ENCODE measurements around the gene PRM3. TPM values are rescaled to one million over a fixed set of nuclear protein-coding genes. Genes with fewer than 3 reads are reported as not detected.

The PRM3 gene
- total RNA-seq, 2 experiments from 2014 or later: not detected

DNA sequence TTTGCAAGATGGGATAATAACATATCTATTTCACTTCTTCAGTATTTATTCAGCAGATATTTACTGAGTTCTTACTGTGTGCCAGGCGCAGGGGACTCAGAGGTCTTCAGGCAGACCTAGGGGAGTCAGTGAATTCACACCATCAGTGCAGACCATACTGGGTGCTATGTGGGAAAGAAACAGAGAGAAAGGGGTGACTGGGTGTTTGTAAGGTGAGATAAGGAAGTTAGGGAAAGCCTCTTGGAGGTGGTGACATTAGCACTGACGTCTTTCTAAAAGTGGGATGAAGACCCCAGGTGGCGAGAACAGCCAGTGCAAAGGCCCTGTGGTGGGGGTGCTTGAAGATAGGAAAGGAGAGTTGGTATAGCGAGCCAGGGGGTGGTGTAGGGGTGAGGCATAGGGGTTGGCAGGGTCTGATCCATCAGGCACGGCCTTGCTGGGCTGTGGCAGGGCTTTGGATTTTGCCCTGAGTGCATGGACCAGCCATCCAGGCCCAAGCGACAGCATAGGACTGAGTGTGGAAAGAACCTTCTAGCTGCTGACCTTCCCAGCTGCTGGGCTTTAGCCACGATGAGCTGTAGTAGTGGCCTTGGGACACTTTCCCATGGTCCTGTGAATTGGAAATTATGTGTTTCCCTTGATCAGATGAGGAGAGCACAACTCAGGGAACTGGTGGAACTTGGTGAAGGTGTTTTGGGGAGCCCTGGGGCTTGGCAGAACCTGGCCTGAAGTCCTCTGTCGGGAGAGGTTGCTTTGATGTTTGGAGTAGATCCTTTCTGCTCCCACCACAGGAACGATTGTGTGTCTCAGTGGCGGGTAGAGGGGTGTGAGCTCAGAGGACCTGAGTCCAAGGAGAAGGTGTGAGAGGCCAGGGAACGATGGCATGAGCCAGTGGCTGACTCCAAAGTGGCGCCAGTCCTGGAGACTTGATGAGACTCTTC lies 13.5 kb downstream of the PRM3 start:
- intact Hi-C loops (cut with micrococcal nuclease): loop anchor here (5.0 kb wide), 1 partner anchor 37 kb away; no protein-coding TSS in a partner anchor
- no peak overlapping the region for H3K4me3 Mint-ChIP-seq
- no peak for DNase-seq
- peaks cover 14% of the 10 kb centered on the region for H3K36me3 Mint-ChIP-seq
- ChIA-PET POLR2A (interaction anchor here (0.9 kb wide), 1 partner anchor 87 kb away, joined by 3 read pairs; no protein-coding TSS in a partner anchor), CTCF (interaction anchor here (0.9 to 6.8 kb wide), 9 partner anchors 51 to 294 kb away, joined by 3 to 118 read pairs (median 5); no protein-coding TSS in a partner anchor)
- no peaks in the 10 kb centered on the region for H3K9me3 Mint-ChIP-seq
- peaks cover 52% of the 10 kb centered on the region for H3K4me1 Mint-ChIP-seq (ENCODE audit: low read depth)
- H3K27ac Mint-ChIP-seq: no peak overlapping the region
- no peaks in the 10 kb centered on the region for H3K27me3 Mint-ChIP-seq

- ChIA-PET CTCF (interaction anchor here (1.1 to 6.8 kb wide), 8 partner anchors 33 to 301 kb away, joined by 3 to 118 read pairs (median 18); no protein-coding TSS in a partner anchor), POLR2A (interaction anchor here (0.8 to 4.9 kb wide), 8 partner anchors 34 to 293 kb away, joined by 3 to 47 read pairs (median 4); no protein-coding TSS in a partner anchor)
- Mint-ChIP-seq H3K4me1 (ENCODE audit: low read depth) (peaks cover 42% of the 10 kb centered on the region), H3K36me3 (peaks cover 23% of the 10 kb centered on the region), H3K9me3 (no peaks in the 10 kb centered on the region), H3K4me3 (no peak overlapping the region), H3K27me3 (no peaks in the 10 kb centered on the region), H3K27ac (peak overlapping the region; percentile 69)
- intact Hi-C loops (cut with micrococcal nuclease): no loop called here
- DNase-seq: peak; percentile 67
These were observed 14.6 kb downstream of the PRM3 start for GRCh38 chr16:11258553-11259492.

GRCh38 chr16:11257131-11257938 lies 16.1 kb downstream of the PRM3 start:
- ChIA-PET POLR2A (interaction anchor here (1.2 to 7.4 kb wide), 12 partner anchors 11 to 312 kb away, joined by 5 to 129 read pairs (median 19); no protein-coding TSS in a partner anchor), CTCF (interaction anchor here (0.6 to 6.8 kb wide), 21 partner anchors 9 to 303 kb away, joined by 3 to 118 read pairs (median 7); no protein-coding TSS in a partner anchor)
- H3K4me1 Mint-ChIP-seq (ENCODE audit: low read depth): peaks cover 37% of the 10 kb centered on the region
- peak; percentile 83 for DNase-seq
- peak overlapping the region; percentile 99 for H3K27ac Mint-ChIP-seq
- H3K9me3 Mint-ChIP-seq: no peaks in the 10 kb centered on the region
- peak overlapping the region; percentile 91 for H3K4me3 Mint-ChIP-seq
- H3K27me3 Mint-ChIP-seq: peaks cover 4% of the 10 kb centered on the region
- peaks cover 38% of the 10 kb centered on the region for H3K36me3 Mint-ChIP-seq
- intact Hi-C loops (cut with micrococcal nuclease): loop anchor here (1.0 kb wide), 2 partner anchors 98 to 286 kb away; no protein-coding TSS in a partner anchor

- intact Hi-C loops (cut with micrococcal nuclease): loop anchor here (1.0 kb wide), 2 partner anchors 99 to 285 kb away; no protein-coding TSS in a partner anchor
- Mint-ChIP-seq H3K27me3 (peaks cover 6% of the 10 kb centered on the region), H3K4me1 (ENCODE audit: low read depth) (peaks cover 43% of the 10 kb centered on the region), H3K36me3 (peaks cover 44% of the 10 kb centered on the region), H3K4me3 (peak overlapping the region; percentile 91), H3K9me3 (no peaks in the 10 kb centered on the region), H3K27ac (peak overlapping the region; percentile 99)
- CTCF ChIA-PET: interaction anchor here (0.6 to 6.8 kb wide), 28 partner anchors 8 to 819 kb away, joined by 3 to 118 read pairs (median 6); no protein-coding TSS in a partner anchor
- peak; percentile 68 for DNase-seq
- POLR2A ChIA-PET: interaction anchor here (0.9 to 7.4 kb wide), 31 partner anchors 9 to 541 kb away, joined by 3 to 129 read pairs (median 8); partner anchors contain the start of gene TXNDC11
These were observed 16.7 kb downstream of the PRM3 start for GRCh38 chr16:11256661-11257130.

GRCh38 chr16:11255737-11256660 lies 17.4 kb downstream of the PRM3 start, which contains the start of gene SOCS1:
Gene SOCS1, minus strand, starts transcription at chr16:11256204. Its CDS starts 726 bp downstream, at chr16:11255478.
- ChIA-PET CTCF (interaction anchor here (0.6 to 6.8 kb wide), 38 partner anchors 8 to 820 kb away, joined by 3 to 118 read pairs (median 4); no protein-coding TSS in a partner anchor), POLR2A (interaction anchor here (0.7 to 7.4 kb wide), 38 partner anchors 8 to 542 kb away, joined by 3 to 129 read pairs (median 7); partner anchors contain the start of gene TXNDC11)
- H3K4me1 Mint-ChIP-seq (ENCODE audit: low read depth): peaks cover 48% of the 10 kb centered on the region
- H3K27me3 Mint-ChIP-seq: peaks cover 6% of the 10 kb centered on the region
- H3K27ac Mint-ChIP-seq: peak within 1 kb of the TSS; percentile 99
- H3K36me3 Mint-ChIP-seq: peaks cover 48% of the 10 kb centered on the region
- intact Hi-C loops (cut with micrococcal nuclease): no loop called here
- H3K4me3 Mint-ChIP-seq: peak within 1 kb of the TSS; percentile 98
- DNase-seq: peak; percentile 92
- no peaks in the 10 kb centered on the region for H3K9me3 Mint-ChIP-seq

DNA sequence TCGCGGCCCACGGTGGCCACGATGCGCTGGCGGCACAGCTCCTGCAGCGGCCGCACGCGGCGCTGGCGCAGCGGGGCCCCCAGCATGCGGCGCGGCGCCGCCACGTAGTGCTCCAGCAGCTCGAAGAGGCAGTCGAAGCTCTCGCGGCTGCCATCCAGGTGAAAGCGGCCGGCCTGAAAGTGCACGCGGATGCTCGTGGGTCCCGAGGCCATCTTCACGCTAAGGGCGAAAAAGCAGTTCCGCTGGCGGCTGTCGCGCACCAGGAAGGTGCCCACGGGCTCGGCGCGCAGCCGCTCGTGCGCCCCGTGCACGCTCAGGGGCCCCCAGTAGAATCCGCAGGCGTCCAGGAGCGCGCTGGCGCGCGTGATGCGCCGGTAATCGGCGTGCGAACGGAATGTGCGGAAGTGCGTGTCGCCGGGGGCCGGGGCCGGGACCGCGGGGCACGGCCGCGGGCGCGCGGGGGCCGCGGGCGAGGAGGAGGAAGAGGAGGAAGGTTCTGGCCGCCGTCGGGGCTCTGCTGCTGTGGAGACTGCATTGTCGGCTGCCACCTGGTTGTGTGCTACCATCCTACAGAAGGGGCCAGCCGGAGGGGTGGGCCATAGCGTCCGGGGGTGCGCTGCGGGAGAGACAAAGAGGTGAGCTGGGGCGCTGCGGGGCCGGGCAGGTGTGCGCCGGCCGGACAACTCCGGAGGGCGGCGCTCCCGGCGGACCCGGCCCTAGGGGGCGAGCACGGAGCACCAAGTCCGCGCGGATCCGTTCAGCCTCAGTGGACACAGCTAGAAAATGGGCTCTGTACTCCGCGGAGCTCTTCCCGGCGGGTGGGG lies 18.3 kb downstream of the PRM3 start:
- peaks cover 54% of the 10 kb centered on the region for H3K36me3 Mint-ChIP-seq
- ChIA-PET CTCF (interaction anchor here (0.7 to 6.8 kb wide), 29 partner anchors 8 to 301 kb away, joined by 3 to 118 read pairs (median 6); no protein-coding TSS in a partner anchor), POLR2A (interaction anchor here (0.7 to 7.4 kb wide), 38 partner anchors 8 to 488 kb away, joined by 3 to 129 read pairs (median 7); partner anchors contain the start of genes LITAF and TXNDC11)
- intact Hi-C loops (cut with micrococcal nuclease): loop anchor here (5.0 kb wide), 1 partner anchor 78 kb away; no protein-coding TSS in a partner anchor
- H3K27me3 Mint-ChIP-seq: peaks cover 6% of the 10 kb centered on the region
- H3K4me3 Mint-ChIP-seq: peak overlapping the region; percentile 98
- DNase-seq: peak; percentile 65
- H3K9me3 Mint-ChIP-seq: no peaks in the 10 kb centered on the region
- H3K27ac Mint-ChIP-seq: peak overlapping the region; percentile 97
- H3K4me1 Mint-ChIP-seq (ENCODE audit: low read depth): peaks cover 53% of the 10 kb centered on the region

DNA sequence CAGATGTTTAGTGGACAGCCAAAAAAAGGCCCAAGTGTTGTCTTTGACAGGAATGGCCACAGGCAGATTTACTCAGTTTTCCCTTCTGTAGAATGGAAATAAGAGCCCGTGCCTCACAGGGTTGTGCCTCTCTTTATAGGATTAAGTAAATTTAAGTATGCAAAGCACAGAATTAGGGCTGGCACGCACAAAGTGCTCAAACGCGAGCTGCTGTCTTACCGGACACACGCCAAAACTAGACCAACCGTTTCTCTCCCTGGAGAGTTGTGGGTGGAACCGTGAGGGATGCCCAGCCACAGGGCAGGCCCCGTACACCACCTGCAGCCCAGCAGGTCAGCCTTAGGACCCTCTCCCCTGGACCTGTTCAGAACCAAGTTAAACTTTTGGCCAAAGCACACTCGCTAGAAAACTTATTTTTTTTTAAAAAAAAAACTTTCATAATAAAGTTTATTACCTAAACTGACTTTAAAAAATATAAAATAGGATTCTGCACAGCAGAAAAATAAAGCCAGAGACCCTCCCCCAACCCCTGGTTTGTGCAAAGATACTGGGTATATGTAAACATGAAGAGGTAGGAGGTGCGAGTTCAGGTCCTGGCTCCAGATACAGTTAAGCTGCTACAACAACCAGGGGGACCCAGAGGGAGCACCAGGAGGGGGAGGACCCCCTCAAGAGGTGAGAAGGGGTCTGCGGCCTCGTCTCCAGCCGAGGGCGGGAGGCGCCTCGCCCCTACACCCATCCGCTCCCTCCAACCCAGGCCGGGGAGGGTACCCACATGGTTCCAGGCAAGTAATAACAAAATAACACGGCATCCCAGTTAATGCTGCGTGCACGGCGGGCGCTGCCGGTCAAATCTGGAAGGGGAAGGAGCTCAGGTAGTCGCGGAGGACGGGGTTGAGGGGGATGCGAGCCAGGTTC lies 19.2 kb downstream of the PRM3 start:
- POLR2A ChIA-PET: interaction anchor here (0.6 to 7.4 kb wide), 31 partner anchors 8 to 332 kb away, joined by 3 to 129 read pairs (median 10); partner anchors contain the start of gene LITAF
- peaks cover 61% of the 10 kb centered on the region for H3K36me3 Mint-ChIP-seq

More for the DNA sequence above, 19.2 kb downstream of the PRM3 start:
- peak; percentile 27 for DNase-seq
- H3K27me3 Mint-ChIP-seq: peaks cover 6% of the 10 kb centered on the region
- H3K4me3 Mint-ChIP-seq: peak overlapping the region; percentile 98
- CTCF ChIA-PET: interaction anchor here (0.6 to 6.8 kb wide), 18 partner anchors 8 to 288 kb away, joined by 3 to 118 read pairs (median 5); no protein-coding TSS in a partner anchor
- H3K27ac Mint-ChIP-seq: peak overlapping the region; percentile 97
- H3K4me1 Mint-ChIP-seq (ENCODE audit: low read depth): peaks cover 53% of the 10 kb centered on the region
- H3K9me3 Mint-ChIP-seq: no peaks in the 10 kb centered on the region
- intact Hi-C loops (cut with micrococcal nuclease): loop anchor here (1.0 to 5.0 kb wide), 2 partner anchors 77 to 266 kb away; no protein-coding TSS in a partner anchor

Data from activated CD4-positive, alpha-beta memory T cell treated with anti-CD3 and anti-CD28 coated beads for 36 hours (primary cell).